Activated T-cell treated with anti-CD3 and anti-CD28 coated beads, Interleukin-2, amount 50 U/mL, for 72 hours (primary cell): ENCODE data around the gene TSHZ2. TPM values are rescaled to one million over a fixed set of nuclear protein-coding genes. Genes with fewer than 3 reads are reported as not detected.
A peak's percentile ranks its signal among the peaks of the same experiment; 100 is the strongest.

ENCODE experiments used
- ATAC-seq, 2 donors: fragments of 150-1000 bp; cut with Tn5 transposase; replicated peaks in 1 of 2; 2 replicates each; pipeline ENCODE4 v1.10.0; 2021; ENCODE audit warnings: moderate library complexity in 2 of 2, mild to moderate bottlenecking in 1 of 2
- DNase-seq, 2 donors: peaks; one replicate each; pipeline ENCODE4 v3.0.0; 2021 to 2022; ENCODE audit warnings: mixed read lengths in 1 of 2
- H3K27ac Mint-ChIP-seq: one replicate; pipeline ENCODE4 v1.8.0; 2022; ENCODE audit warnings: mild to moderate bottlenecking, moderate library complexity, mixed read lengths
- H3K27me3 Mint-ChIP-seq: one replicate; pipeline ENCODE4 v1.8.0; 2022; ENCODE audit warnings: low read depth, mixed read lengths
- H3K36me3 Mint-ChIP-seq, 2 donors: one replicate each; pipeline ENCODE4 v1.8.0; 2022; ENCODE audit warnings: mixed read lengths in 2 of 2, mild to moderate bottlenecking in 1 of 2; ENCODE audit not compliant: insufficient read depth in 2 of 2
- H3K4me1 Mint-ChIP-seq: one replicate; pipeline ENCODE4 v1.8.0; 2022; ENCODE audit warnings: low read depth, mixed read lengths
- H3K4me3 Mint-ChIP-seq, 2 donors: one replicate each; pipeline ENCODE4 v1.8.0; 2022; ENCODE audit warnings: mild to moderate bottlenecking in 2 of 2, mixed read lengths in 2 of 2, moderate library complexity in 2 of 2
- H3K9me3 Mint-ChIP-seq, 2 donors: one replicate each; pipeline ENCODE4 v1.8.0; 2022; ENCODE audit warnings: mixed read lengths in 2 of 2
- total RNA-seq, 2 donors: library from RNA; stranded (reverse); gene quantifications; one replicate each; pipeline ENCODE4 v1.2.3, GENCODE V29; 2022

Gene TSHZ2
- total RNA-seq, 2 donors from 2014 or later: 29.3 to 56.7 TPM

DNA sequence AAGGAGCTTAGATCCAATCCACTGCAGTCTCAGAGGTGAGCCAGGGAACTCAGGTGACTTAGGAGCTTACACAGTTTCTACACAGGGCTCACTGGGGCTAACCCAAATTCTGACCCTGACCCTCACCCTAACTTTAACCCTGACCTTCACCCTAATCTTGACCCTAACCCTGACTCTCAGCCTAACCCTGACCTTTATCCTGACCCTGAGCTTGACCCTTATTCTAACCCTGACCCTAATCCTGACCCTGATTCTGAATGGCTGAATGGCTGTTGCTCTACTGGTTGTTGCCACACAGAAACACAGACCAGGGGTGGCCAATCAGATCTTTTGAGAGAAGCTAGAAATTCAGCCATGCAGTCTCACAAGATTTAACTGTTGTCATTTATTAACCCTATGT, 180.1 kb downstream of the TSHZ2 start:
- Mint-ChIP-seq H3K4me1 (peaks cover 54% of the 10 kb centered on the region), H3K4me3 (no peak overlapping the region), H3K27ac (no peak overlapping the region), H3K27me3 (peaks cover 16% of the 10 kb centered on the region), H3K9me3 (no peaks in the 10 kb centered on the region), H3K36me3 (peaks cover 0 to 1% of the 10 kb centered on the region in 2 donors)
- no peak for DNase-seq
- ATAC-seq: no peak

DNA sequence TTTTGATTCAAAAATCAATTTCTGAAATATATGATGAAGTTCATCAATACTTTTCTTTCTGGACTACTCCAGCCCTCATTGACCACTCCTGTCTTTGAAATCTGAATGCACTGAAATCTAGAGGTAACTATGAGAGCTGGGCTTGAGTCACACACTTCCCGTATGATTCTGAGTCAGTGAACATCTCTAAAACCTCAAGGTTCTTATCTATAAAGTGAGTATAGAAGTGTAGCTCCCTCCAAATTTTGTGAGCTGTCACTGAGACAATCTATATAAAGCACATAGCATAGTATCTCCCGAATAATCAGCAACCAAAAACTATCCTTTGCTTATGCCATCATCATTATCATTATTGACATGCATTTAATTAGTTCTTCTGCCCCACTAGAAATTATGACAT, 182.4 kb downstream of the TSHZ2 start:
- ATAC-seq (peak; percentile 97 to 98), DNase-seq (peak; percentile 27 to 41)
- Mint-ChIP-seq H3K27me3 (peaks cover 8% of the 10 kb centered on the region), H3K36me3 (peaks cover 6 to 9% of the 10 kb centered on the region in 2 donors), H3K4me3 (peak overlapping the region; percentile 55 to 83), H3K4me1 (peaks cover 47% of the 10 kb centered on the region), H3K27ac (peak overlapping the region; percentile 79), H3K9me3 (peaks cover 4 to 5% of the 10 kb centered on the region in 2 donors)

DNA sequence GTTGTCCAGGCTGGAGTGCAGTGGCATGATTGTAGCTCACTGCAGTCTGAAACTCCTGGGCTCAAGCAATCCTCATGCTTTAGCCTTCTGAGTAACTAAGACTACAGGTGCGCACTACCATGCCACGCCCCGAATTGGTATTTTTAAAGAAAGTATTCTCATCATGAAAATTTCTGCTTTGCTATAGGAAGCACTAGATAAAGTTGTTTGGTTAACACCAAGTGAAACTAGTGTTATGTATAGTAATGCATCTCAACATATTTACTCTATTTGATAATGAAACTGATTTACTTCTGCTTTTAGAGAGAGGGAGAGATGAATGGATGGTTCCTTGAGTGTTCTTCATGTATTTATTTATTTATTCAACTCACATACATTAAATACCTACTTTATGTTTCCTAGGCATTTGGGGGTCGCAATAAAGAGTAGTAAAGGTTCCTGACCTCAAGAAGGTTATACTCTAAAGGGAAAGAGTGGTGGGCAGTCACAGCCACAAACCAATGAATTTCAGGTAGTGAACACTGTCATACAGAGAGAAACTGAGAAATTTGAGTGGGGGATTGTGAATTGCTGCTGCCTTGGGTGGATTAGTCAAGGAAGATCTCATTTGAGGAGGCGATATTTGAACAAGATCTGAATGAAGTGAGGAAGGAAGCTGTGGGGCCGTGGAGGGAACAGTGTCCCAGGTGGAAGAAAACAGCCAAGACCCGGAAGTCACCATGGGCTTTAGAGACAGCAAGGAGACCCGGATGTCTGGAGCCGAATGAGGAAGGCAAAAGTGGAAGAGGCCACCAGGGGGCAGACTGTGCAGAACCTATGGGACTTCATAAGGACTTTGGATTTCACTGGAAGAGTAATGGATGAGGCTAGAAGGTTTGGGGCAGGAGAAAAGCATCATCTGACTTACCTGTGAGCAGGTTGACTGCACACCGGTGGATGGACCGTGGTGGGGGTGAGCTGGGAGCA, 185.6 kb downstream of the TSHZ2 start:
- ATAC-seq: peak in 1 of 2 donors; percentile 19
- H3K9me3 Mint-ChIP-seq: peaks cover 4 to 6% of the 10 kb centered on the region in 2 donors
- peak; percentile 18 to 42 for DNase-seq
- peak overlapping the region; percentile 39 for H3K27ac Mint-ChIP-seq
- H3K27me3 Mint-ChIP-seq: peaks cover 8% of the 10 kb centered on the region
- peaks cover 9% of the 10 kb centered on the region in 2 donors for H3K36me3 Mint-ChIP-seq
- H3K4me1 Mint-ChIP-seq: peaks cover 54% of the 10 kb centered on the region
- H3K4me3 Mint-ChIP-seq: peak overlapping the region in 1 of 2 donors; percentile 1

DNA sequence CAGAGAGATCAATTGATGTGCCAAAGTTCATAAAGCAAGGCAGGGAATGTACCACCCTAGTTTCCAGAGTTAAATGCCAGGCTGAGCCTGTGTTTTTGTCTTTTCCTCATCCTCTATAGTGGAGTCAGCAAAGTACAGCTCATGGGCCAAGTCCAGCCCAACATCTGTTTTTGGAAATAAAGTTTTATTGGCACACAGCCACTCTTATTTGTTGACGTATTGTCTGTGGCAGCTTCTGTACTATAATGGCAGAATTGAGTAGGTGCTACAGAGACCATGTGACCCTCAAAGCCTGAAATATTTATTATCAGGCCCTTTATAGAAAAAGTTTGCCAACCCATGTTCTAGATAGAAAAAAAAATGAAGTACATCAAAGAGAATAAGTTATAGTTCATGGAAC, 187.0 kb downstream of the TSHZ2 start:
- Mint-ChIP-seq H3K36me3 (peaks cover 9% of the 10 kb centered on the region in 2 donors), H3K4me1 (peaks cover 49% of the 10 kb centered on the region)
- no peak for ATAC-seq

DNA sequence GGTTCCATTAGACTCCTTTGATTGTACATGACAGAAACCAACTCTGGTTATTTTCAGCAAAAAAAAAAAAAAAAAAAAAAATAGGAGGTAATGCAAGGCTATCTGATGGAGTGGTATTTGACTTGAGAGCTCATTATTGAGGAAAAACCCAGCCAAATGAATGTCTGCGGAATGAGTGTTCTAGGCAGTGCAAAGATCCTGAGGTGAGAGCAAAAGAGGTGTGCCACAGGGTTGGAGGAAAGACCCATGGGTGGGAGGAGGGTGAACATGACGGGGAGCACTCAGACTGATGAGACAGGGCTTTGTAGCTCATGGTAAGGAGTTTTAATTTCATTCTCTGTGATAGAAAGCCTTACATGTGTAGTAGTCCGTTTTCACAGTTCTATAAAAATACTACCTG, 188.9 kb downstream of the TSHZ2 start:
- peak overlapping the region in 1 of 2 donors; percentile 38 for H3K4me3 Mint-ChIP-seq
- no peaks in the 10 kb centered on the region for H3K27me3 Mint-ChIP-seq
- H3K4me1 Mint-ChIP-seq: peaks cover 34% of the 10 kb centered on the region
- ATAC-seq: no peak
- peaks cover 8 to 9% of the 10 kb centered on the region in 2 donors for H3K36me3 Mint-ChIP-seq
- peaks cover 4 to 6% of the 10 kb centered on the region in 2 donors for H3K9me3 Mint-ChIP-seq
- peak overlapping the region; percentile 84 for H3K27ac Mint-ChIP-seq
- DNase-seq: no peak

More for the DNA sequence above, 187.0 kb downstream of the TSHZ2 start:
- DNase-seq: no peak
- peaks cover 4 to 6% of the 10 kb centered on the region in 2 donors for H3K9me3 Mint-ChIP-seq
- H3K27ac Mint-ChIP-seq: no peak overlapping the region
- H3K4me3 Mint-ChIP-seq: no peak overlapping the region
- peaks cover 8% of the 10 kb centered on the region for H3K27me3 Mint-ChIP-seq

DNA sequence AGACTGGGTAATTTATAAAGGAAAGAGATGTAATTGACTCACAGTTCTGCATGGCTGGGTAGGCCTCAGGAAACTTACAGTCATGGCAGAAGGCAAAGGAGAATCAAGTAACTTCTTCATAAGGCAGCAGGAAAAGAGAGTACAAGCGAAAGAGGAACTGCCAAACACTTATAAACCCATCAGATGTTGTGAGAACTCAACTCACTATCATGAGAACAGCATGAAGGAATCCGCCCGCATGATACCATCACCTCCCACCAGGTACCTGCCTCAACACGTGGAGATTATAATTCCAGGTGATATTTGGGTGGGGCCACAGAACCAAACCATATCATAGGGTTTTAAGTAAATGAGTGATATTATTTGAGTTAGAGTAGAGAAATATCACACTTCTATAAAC, 189.3 kb downstream of the TSHZ2 start:
- no peak for ATAC-seq
- Mint-ChIP-seq H3K4me1 (peaks cover 34% of the 10 kb centered on the region), H3K36me3 (peaks cover 8 to 9% of the 10 kb centered on the region in 2 donors), H3K4me3 (peak overlapping the region in 1 of 2 donors; percentile 38), H3K27ac (peak overlapping the region; percentile 84), H3K9me3 (peaks cover 4 to 6% of the 10 kb centered on the region in 2 donors), H3K27me3 (no peaks in the 10 kb centered on the region)
- DNase-seq: no peak

DNA sequence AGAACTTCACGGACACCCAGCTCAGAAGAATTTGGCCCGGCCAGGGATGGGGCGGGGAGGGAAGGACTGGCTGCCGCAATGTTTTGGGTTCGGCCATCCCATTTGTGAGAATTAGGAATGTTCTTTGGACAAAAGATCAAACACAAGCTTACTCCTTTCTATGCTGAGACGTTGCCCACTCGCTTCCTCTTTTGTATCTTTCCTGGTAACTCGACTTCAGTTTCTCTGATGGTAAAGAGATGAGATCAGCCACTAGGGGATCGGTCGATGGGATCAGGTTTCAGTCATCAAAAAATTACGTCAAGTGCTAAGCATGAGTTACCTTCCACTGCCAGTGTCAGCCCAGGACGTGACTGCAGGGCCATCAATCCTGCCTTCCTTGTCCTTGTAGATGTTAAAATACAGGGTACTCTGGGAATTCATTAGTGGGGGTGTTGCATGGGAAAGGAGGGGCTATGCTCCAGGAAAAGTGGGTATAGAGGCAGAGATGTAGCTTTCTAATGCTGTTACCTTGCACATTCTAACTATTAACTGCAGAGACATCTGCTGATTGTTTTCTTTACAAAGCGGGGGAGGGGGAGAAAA, 190.2 kb downstream of the TSHZ2 start:
- Mint-ChIP-seq H3K36me3 (peaks cover 8 to 9% of the 10 kb centered on the region in 2 donors), H3K27me3 (no peaks in the 10 kb centered on the region), H3K4me3 (peak overlapping the region; percentile 51 to 68), H3K4me1 (peaks cover 30% of the 10 kb centered on the region), H3K27ac (peak overlapping the region; percentile 8), H3K9me3 (peaks cover 4 to 6% of the 10 kb centered on the region in 2 donors)
- DNase-seq (peak; percentile 8 to 11), ATAC-seq (peak; percentile 44 to 49)

DNA sequence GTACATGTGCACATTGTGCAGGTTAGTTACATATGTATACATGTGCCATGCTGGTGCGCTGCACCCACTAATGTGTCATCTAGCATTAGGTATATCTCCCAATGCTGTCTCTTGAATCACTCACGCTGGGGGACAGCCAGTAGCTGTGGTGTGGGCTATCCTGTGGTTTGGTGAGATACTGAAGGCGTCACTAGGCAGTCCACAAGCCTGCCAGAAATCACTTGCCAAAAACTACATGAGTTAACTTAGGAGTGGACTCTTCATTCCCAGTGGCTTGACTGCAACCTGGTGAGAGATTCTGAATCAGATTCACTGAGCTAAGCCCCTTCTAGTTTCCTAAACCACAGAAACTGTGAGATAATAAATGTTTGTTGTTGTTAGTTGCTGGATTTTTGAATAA, 191.3 kb downstream of the TSHZ2 start:
- Mint-ChIP-seq H3K27me3 (no peaks in the 10 kb centered on the region), H3K36me3 (peaks cover 0 to 2% of the 10 kb centered on the region in 2 donors), H3K27ac (no peak overlapping the region), H3K4me3 (no peak overlapping the region), H3K4me1 (peaks cover 19% of the 10 kb centered on the region), H3K9me3 (peaks cover 0 to 2% of the 10 kb centered on the region in 2 donors)
- ATAC-seq (peak; percentile 94 to 97), DNase-seq (peak; percentile 56 to 60)

DNA sequence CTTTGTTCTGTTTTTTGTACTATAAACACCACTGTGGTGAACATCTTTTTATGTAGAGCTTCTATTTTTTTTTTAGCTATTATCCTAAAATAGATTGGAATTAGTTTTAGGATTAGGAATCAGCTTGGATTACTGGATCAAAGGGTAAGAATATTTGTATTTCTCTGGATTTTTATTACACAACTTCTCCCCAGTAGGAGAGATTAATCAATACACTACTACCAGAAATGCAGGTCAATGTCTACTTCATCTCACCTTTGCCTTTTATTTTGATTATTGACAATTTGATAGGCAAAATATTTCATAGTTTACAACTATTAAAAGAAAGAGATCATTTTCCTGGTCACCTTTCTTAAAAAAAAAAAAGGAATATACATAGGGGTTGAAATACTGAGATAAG, 191.9 kb downstream of the TSHZ2 start:
- Mint-ChIP-seq H3K9me3 (peaks cover 0 to 2% of the 10 kb centered on the region in 2 donors), H3K4me1 (peaks cover 19% of the 10 kb centered on the region), H3K27me3 (peaks cover under 1% of the 10 kb centered on the region), H3K36me3 (peaks cover 0 to 2% of the 10 kb centered on the region in 2 donors), H3K4me3 (no peak overlapping the region), H3K27ac (no peak overlapping the region)
- DNase-seq (no peak), ATAC-seq (no peak)

DNA sequence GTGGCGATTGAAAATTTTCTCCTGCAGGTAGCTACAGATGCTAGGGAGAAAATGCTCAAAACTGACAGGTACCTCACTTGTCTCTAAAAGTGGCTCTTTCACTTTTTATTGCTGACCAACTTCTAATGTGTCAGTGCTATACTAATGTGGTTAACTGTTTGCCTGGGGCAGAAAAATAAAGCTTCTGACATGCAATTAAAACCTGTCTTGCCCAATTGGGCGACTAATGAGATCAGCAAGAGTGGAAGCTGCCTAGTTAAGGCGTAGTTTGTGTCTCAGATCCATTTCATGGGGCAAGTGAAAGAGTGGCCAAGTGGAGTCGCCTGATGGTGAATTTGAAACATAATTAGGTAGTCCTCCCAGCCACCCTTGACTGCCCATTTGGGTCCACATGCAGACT, 193.3 kb downstream of the TSHZ2 start:
- Mint-ChIP-seq H3K27ac (no peak overlapping the region), H3K27me3 (peaks cover 6% of the 10 kb centered on the region)
- no peak for ATAC-seq

DNA sequence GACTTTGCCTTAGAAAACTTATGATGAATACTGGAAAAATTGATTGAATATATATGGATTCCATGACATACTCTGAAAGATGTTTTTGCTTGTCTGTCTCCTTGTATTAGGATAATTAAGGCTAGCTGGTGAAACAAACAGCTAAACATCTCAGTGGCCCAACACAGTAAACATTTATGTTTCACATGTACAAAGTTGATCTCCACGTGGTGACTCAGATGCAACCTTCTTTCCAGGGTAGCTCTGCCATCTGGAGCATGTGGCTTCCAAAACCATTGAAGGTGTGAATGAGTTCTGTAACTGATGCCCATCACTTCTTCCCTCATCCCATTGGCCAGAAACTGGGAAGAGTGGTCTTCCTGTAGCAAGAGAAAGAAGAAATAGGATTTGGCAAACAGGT, 196.3 kb downstream of the TSHZ2 start:
- ATAC-seq (no peak), DNase-seq (no peak)
- Mint-ChIP-seq H3K9me3 (no peaks in the 10 kb centered on the region), H3K27me3 (peaks cover 6% of the 10 kb centered on the region), H3K4me1 (no peaks in the 10 kb centered on the region), H3K36me3 (no peaks in the 10 kb centered on the region), H3K27ac (no peak overlapping the region), H3K4me3 (no peak overlapping the region)

More for the DNA sequence above, 193.3 kb downstream of the TSHZ2 start:
- DNase-seq: no peak
- Mint-ChIP-seq H3K9me3 (peaks cover 0 to 2% of the 10 kb centered on the region in 2 donors), H3K4me3 (no peak overlapping the region), H3K4me1 (peaks cover 19% of the 10 kb centered on the region), H3K36me3 (peaks cover 0 to 2% of the 10 kb centered on the region in 2 donors)

DNA sequence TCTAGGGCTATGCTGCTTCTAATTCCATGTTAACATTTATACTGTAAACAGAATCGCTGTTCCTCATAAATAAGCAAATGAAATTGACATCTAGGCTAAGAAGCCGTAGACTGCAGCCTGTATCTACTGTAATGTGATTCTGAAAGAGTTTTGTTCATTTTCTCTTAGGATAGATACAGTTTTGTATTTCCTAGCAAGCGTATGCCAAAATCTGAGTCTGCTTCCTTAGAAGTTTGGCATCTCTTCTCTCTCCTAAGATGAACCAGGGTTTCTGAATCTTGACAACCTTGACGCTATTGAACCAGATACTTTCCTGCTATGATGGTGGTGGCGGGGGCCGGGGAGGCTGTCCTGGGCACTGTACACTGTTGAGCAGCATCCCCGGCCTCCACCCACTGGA, 198.0 kb downstream of the TSHZ2 start:
- peaks cover 5% of the 10 kb centered on the region for H3K4me1 Mint-ChIP-seq
- peaks cover 0 to 2% of the 10 kb centered on the region in 2 donors for H3K36me3 Mint-ChIP-seq
- no peak overlapping the region for H3K4me3 Mint-ChIP-seq
- no peaks in the 10 kb centered on the region for H3K9me3 Mint-ChIP-seq
- H3K27me3 Mint-ChIP-seq: peaks cover 11% of the 10 kb centered on the region
- H3K27ac Mint-ChIP-seq: no peak overlapping the region
- no peak for ATAC-seq
- DNase-seq: no peak

DNA sequence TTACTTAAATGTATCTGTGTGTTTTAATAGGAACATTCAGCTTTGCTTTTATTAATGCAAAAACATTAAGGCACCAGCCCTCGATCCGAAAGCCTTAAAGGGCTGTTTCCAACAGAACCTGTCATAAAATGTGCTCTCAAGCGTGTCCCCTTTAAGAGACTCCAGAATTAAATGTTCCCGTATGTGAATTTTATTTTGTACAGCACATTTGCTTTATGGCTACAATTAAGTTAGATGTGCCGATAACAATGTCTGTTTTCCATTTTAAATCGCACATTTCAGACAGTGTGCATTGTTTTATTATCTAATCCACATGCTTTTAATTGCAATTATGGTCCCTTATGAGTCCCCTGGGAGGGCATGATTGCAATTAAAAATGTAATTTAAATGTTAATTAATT, 198.9 kb downstream of the TSHZ2 start:
- H3K27me3 Mint-ChIP-seq: peaks cover 18% of the 10 kb centered on the region
- peaks cover 0 to 2% of the 10 kb centered on the region in 2 donors for H3K36me3 Mint-ChIP-seq
- H3K27ac Mint-ChIP-seq: no peak overlapping the region
- ATAC-seq (no peak), DNase-seq (no peak)
- H3K9me3 Mint-ChIP-seq: no peaks in the 10 kb centered on the region
- peaks cover 5% of the 10 kb centered on the region for H3K4me1 Mint-ChIP-seq
- H3K4me3 Mint-ChIP-seq: no peak overlapping the region
